Stimulated activated CD4-positive, alpha-beta T cell treated with anti-CD3 and anti-CD28 coated beads, Interleukin-1b, Interleukin-23, amount 100 ng/mL, for 1 hour (primary cell): Measurements from ENCODE around the gene TCF4.

Experiments
- DNase-seq, 2 donors: peaks; one replicate each; pipeline ENCODE4 v3.0.0-alpha.2; 2020; ENCODE audit warnings: low read depth in 2 of 2

Gene TCF4

GRCh38 chr18:55261253-55261652 is 326.7 kb downstream of the TCF4 start:
- DNase-seq, result no peak

- DNase-seq, result no peak
These were observed 329.9 kb downstream of the TCF4 start for GRCh38 chr18:55258088-55258487.

- no peak for DNase-seq
These were observed 331.1 kb downstream of the TCF4 start for GRCh38 chr18:55256929-55257289.

GRCh38 chr18:55256226-55256928 is 331.6 kb downstream of the TCF4 start:
- DNase-seq, result no peak

GRCh38 chr18:55253814-55254213 is 334.2 kb downstream of the TCF4 start:
- no peak for DNase-seq

GRCh38 chr18:55252901-55253300 is 335.1 kb downstream of the TCF4 start:
- DNase-seq, result no peak

GRCh38 chr18:55252053-55252675 is 335.8 kb downstream of the TCF4 start:
- DNase-seq, result no peak

GRCh38 chr18:55251254-55251971 is 336.6 kb downstream of the TCF4 start:
- no peak for DNase-seq

- no peak for DNase-seq
These were observed 337.2 kb downstream of the TCF4 start for GRCh38 chr18:55250768-55251173.

GRCh38 chr18:55249550-55249949 is 338.4 kb downstream of the TCF4 start:
- DNase-seq, result no peak

- DNase-seq, result no peak
These were observed 339.5 kb downstream of the TCF4 start for GRCh38 chr18:55248495-55248894.

- DNase-seq, result no peak
These were observed 341.0 kb downstream of the TCF4 start for GRCh38 chr18:55247032-55247431.

- no peak for DNase-seq
These were observed 341.7 kb downstream of the TCF4 start for GRCh38 chr18:55246278-55246677.

GRCh38 chr18:55245211-55245614 is 342.8 kb downstream of the TCF4 start:
- no peak for DNase-seq

GRCh38 chr18:55244546-55244945 is 343.4 kb downstream of the TCF4 start:
- no peak for DNase-seq

- no peak for DNase-seq
These were observed 344.1 kb downstream of the TCF4 start for GRCh38 chr18:55243857-55244256.

- no peak for DNase-seq
These were observed 344.7 kb downstream of the TCF4 start for GRCh38 chr18:55243255-55243654.

GRCh38 chr18:55240978-55241377 is 347.0 kb downstream of the TCF4 start:
- DNase-seq, result no peak

- DNase-seq, result no peak
These were observed 348.3 kb downstream of the TCF4 start for GRCh38 chr18:55239740-55240139.

- no peak for DNase-seq
These were observed 350.3 kb downstream of the TCF4 start for GRCh38 chr18:55237660-55238059.

- no peak for DNase-seq
These were observed 351.7 kb downstream of the TCF4 start for GRCh38 chr18:55236150-55236931.

- DNase-seq, result no peak
These were observed 352.9 kb downstream of the TCF4 start for GRCh38 chr18:55235094-55235461.
